Transverse colon (tissue), 3 donors: ENCODE results near the gene ZNF407.

ENCODE experiments used
- CTCF ChIP-seq, 5 experiments: fragments of 200-600 bp in 3 of 5; fragments of 450-650 bp in 2 of 5; sonication (generic) in 3 of 5; IDR thresholded peaks; 1 replicate in 2 of 5; 2 replicates in 3 of 5; pipeline ENCODE4 v1.5.1; 2016 to 2017; ENCODE audit warnings: antibody characterized with exemption in 5 of 5, inconsistent platforms in 3 of 5, mild to moderate bottlenecking in 2 of 5, moderate library complexity in 1 of 5
- EP300 ChIP-seq: sonication (generic); formaldehyde crosslinking; IDR thresholded peaks from one replicate; pipeline ENCODE4 v1.6.1; 2017; ENCODE audit warnings: antibody characterized with exemption, low read depth
- POLR2A ChIP-seq: fragments of 450-650 bp; IDR thresholded peaks from one replicate; pipeline ENCODE4 v1.6.1; 2016; ENCODE audit warnings: antibody characterized with exemption, mild to moderate bottlenecking, moderate library complexity

- no peak for TF ChIP-seq POLR2A
- TF ChIP-seq CTCF (IDR thresholded peaks at IDR 0.05), result peak in 4 of 5 experiments; percentile 26 to 34 (median 29)
- no peak for TF ChIP-seq EP300
Observed at GRCh38 chr18:74819433-74820059, 221.9 kb downstream of the ZNF407 start.
